PC-9 (cell line): ENCODE data around the gene MS4A4A.
"Not testable (repeated sequence)": the region's sequence is repeated elsewhere in the genome, so short reads cannot be mapped to it uniquely, and the experiment has no call there.

Experiments
- CTCF ChIP-seq: fragments of 200-600 bp; sonication (generic); conservative IDR thresholded peaks from 2 replicates; pipeline ENCODE4 v1.6.1; 2017; ENCODE audit warnings: mixed run types, antibody characterized with exemption, mild to moderate bottlenecking, moderate library complexity
- EZH2 ChIP-seq: fragments of 200-600 bp; sonication (generic); IDR thresholded peaks from 2 replicates; pipeline ENCODE4 v1.8.0; 2017; ENCODE audit warnings: antibody characterized with exemption, low read depth

GRCh38 chr11:60285411-60286126 is 5.1 kb downstream of the MS4A4A start:
- TF ChIP-seq EZH2, CTCF: not testable (repeated sequence)
